HUES6 (cell line): ENCODE measurements around the gene GAB1.

ENCODE experiments used
- H3K27ac ChIP-seq: 2 replicates; pipeline ENCODE4 v1.7.0; 2013; ENCODE audit warnings: low read depth, mild to moderate bottlenecking, low read length, inconsistent platforms
- H3K27me3 ChIP-seq: 2 replicates; pipeline ENCODE4 v1.6.1; 2013; ENCODE audit warnings: low read length; ENCODE audit not compliant: control insufficient read depth, insufficient read depth
- H3K36me3 ChIP-seq: 2 replicates; pipeline ENCODE4 v1.6.1; 2013; ENCODE audit warnings: low read length; ENCODE audit not compliant: control insufficient read depth, insufficient read depth
- H3K4me1 ChIP-seq: 2 replicates; pipeline ENCODE4 v1.6.1; 2013; ENCODE audit warnings: low read length; ENCODE audit not compliant: control insufficient read depth, insufficient read depth
- H3K4me3 ChIP-seq: 2 replicates; pipeline ENCODE4 v1.5.1; 2013; ENCODE audit warnings: low read depth, low read length
- H3K9ac ChIP-seq: one replicate; pipeline ENCODE4 v1.6.1; 2013; ENCODE audit warnings: mild to moderate bottlenecking, low read length
- H3K9me3 ChIP-seq: 2 replicates; pipeline ENCODE4 v1.6.1; 2013; ENCODE audit warnings: low read depth, low read length; ENCODE audit not compliant: control insufficient read depth, insufficient read depth

GAB1 gene

GRCh38 chr4:143417679-143418403 is 81.2 kb downstream of the GAB1 start:
- no peaks in the 10 kb centered on the region for H3K4me1 ChIP-seq
- no peak overlapping the region for H3K4me3 ChIP-seq
- H3K36me3 ChIP-seq: no peaks in the 10 kb centered on the region; the same call in 1 of the 2 replicates
- no peak overlapping the region for H3K9ac ChIP-seq
- no peaks in the 10 kb centered on the region for H3K27me3 ChIP-seq
- no peak overlapping the region for H3K27ac ChIP-seq
- no peaks in the 10 kb centered on the region for H3K9me3 ChIP-seq

GRCh38 chr4:143420227-143420626 is 83.6 kb downstream of the GAB1 start:
- Histone ChIP-seq H3K4me1 (no peaks in the 10 kb centered on the region), H3K4me3 (no peak overlapping the region), H3K9ac (no peak overlapping the region), H3K36me3 (no peaks in the 10 kb centered on the region; the same call in 1 of the 2 replicates), H3K27ac (no peak overlapping the region), H3K27me3 (no peaks in the 10 kb centered on the region), H3K9me3 (no peaks in the 10 kb centered on the region)

GRCh38 chr4:143421609-143422008 is 84.9 kb downstream of the GAB1 start:
- Histone ChIP-seq H3K9ac (no peak overlapping the region), H3K27me3 (no peaks in the 10 kb centered on the region), H3K4me3 (no peak overlapping the region), H3K27ac (no peak overlapping the region), H3K36me3 (no peaks in the 10 kb centered on the region), H3K9me3 (no peaks in the 10 kb centered on the region), H3K4me1 (no peaks in the 10 kb centered on the region)

GRCh38 chr4:143424276-143424675 is 87.6 kb downstream of the GAB1 start:
- H3K27me3 ChIP-seq: no peaks in the 10 kb centered on the region
- no peak overlapping the region for H3K9ac ChIP-seq
- no peaks in the 10 kb centered on the region for H3K4me1 ChIP-seq
- no peaks in the 10 kb centered on the region for H3K9me3 ChIP-seq
- no peak overlapping the region for H3K4me3 ChIP-seq
- no peak overlapping the region for H3K27ac ChIP-seq
- no peaks in the 10 kb centered on the region for H3K36me3 ChIP-seq

- Histone ChIP-seq H3K27me3 (no peaks in the 10 kb centered on the region), H3K27ac (peak overlapping the region; percentile 16; the same call in 1 of the 2 replicates), H3K9me3 (no peaks in the 10 kb centered on the region), H3K4me3 (no peak overlapping the region), H3K9ac (no peak overlapping the region), H3K4me1 (peaks cover 14% of the 10 kb centered on the region), H3K36me3 (peaks cover 2% of the 10 kb centered on the region; the same call in 1 of the 2 replicates)
Measured at GRCh38 chr4:143431526-143432257, 95.0 kb downstream of the GAB1 start.

DNA sequence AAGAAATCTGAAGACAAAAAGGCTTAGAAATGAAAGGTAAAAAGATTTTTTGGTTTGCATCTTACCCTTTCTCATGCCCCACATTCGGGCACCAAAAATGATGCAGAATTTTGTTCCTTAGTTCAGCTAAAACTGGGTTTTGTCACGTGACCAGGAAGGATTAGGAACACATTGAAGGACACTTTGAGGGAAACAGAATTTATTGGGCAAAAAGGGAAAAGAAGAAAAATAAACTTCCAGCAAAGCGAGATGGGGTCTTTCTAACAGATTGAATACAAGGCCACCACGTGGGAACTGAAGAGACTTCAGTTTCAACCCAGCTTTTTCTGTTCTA is 95.5 kb downstream of the GAB1 start:
- H3K9ac ChIP-seq: no peak overlapping the region
- no peaks in the 10 kb centered on the region for H3K9me3 ChIP-seq
- H3K4me3 ChIP-seq: no peak overlapping the region
- H3K36me3 ChIP-seq: peaks cover 2% of the 10 kb centered on the region; the same call in 1 of the 2 replicates
- H3K27me3 ChIP-seq: no peaks in the 10 kb centered on the region
- H3K27ac ChIP-seq: no peak overlapping the region
- peaks cover 14% of the 10 kb centered on the region for H3K4me1 ChIP-seq

- Histone ChIP-seq H3K36me3 (peaks cover 6% of the 10 kb centered on the region), H3K27me3 (no peaks in the 10 kb centered on the region), H3K9me3 (no peaks in the 10 kb centered on the region), H3K4me3 (no peak overlapping the region), H3K4me1 (peaks cover 14% of the 10 kb centered on the region), H3K27ac (no peak overlapping the region), H3K9ac (no peak overlapping the region)
Measured at GRCh38 chr4:143433231-143433630, 96.6 kb downstream of the GAB1 start.

DNA sequence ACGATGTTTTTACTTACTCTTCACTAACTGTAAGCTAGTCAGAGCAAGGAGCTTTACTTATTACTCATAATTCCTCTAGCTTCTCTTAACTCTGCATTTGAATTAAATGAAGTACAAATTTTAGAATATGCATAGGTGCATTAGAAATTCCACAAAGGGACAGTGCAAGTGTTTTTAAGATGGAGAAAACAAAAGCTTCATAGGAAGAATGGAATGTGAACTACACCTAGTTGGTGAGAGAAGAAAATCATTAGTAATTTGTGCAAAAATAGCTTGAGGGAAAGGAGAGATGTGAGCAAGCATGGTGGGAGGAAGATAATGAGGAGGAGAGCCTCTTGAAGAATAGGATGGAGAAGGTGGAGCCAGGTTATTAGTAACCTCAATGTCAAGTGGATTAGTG is 99.3 kb downstream of the GAB1 start:
- Histone ChIP-seq H3K4me3 (no peak overlapping the region), H3K9ac (no peak overlapping the region), H3K4me1 (peaks cover 14% of the 10 kb centered on the region), H3K27me3 (no peaks in the 10 kb centered on the region), H3K27ac (no peak overlapping the region), H3K36me3 (peaks cover 6% of the 10 kb centered on the region), H3K9me3 (no peaks in the 10 kb centered on the region)

GRCh38 chr4:143437476-143437875 is 100.8 kb downstream of the GAB1 start:
- Histone ChIP-seq H3K27me3 (no peaks in the 10 kb centered on the region), H3K9me3 (no peaks in the 10 kb centered on the region), H3K27ac (no peak overlapping the region), H3K36me3 (peaks cover 6% of the 10 kb centered on the region), H3K4me1 (peaks cover 4% of the 10 kb centered on the region), H3K9ac (no peak overlapping the region), H3K4me3 (no peak overlapping the region)

DNA sequence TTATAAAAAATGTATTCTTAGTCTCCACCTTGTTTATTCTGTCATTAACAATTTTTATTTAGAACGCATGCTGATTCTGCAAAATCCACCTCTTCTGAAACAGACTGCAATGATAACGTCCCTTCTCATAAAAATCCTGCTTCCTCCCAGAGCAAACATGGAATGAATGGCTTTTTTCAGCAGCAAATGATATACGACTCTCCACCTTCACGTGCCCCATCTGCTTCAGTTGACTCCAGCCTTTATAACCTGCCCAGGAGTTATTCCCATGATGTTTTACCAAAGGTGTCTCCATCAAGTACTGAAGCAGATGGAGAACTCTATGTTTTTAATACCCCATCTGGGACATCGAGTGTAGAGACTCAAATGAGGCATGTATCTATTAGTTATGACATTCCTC is 101.3 kb downstream of the GAB1 start:
- Histone ChIP-seq H3K4me3 (no peak overlapping the region), H3K27ac (no peak overlapping the region), H3K27me3 (no peaks in the 10 kb centered on the region), H3K9ac (no peak overlapping the region), H3K4me1 (peaks cover 4% of the 10 kb centered on the region), H3K9me3 (no peaks in the 10 kb centered on the region), H3K36me3 (peaks cover 6% of the 10 kb centered on the region)

- H3K4me1 ChIP-seq: peaks cover 4% of the 10 kb centered on the region
- H3K36me3 ChIP-seq: peaks cover 6% of the 10 kb centered on the region
- no peaks in the 10 kb centered on the region for H3K9me3 ChIP-seq
- H3K9ac ChIP-seq: no peak overlapping the region
- no peaks in the 10 kb centered on the region for H3K27me3 ChIP-seq
- H3K4me3 ChIP-seq: no peak overlapping the region
- no peak overlapping the region for H3K27ac ChIP-seq
Measured at GRCh38 chr4:143438710-143439109, 102.0 kb downstream of the GAB1 start.
